Activated T-helper 2 cell treated with anti-CD3 and anti-CD28 coated beads, Interferon-gamma antibody, Interleukin-2, Interleukin-4, amounts not matched to agents 10 μg/mL and 5 μg/mL and 100 μg/mL, durations not matched to agents 14 hours and 24 hours and 36 hours (primary cell): ENCODE results near the gene ANKS1A. TPM values are rescaled to one million over a fixed set of nuclear protein-coding genes. Genes with fewer than 3 reads are reported as not detected.
"Not testable (repeated sequence)": the region's sequence is repeated elsewhere in the genome, so short reads cannot be mapped to it uniquely, and the experiment has no call there.

Experiments used
- DNase-seq: peaks from one replicate; pipeline ENCODE4 v3.0.0; 2021; ENCODE audit warnings: low spot score
- H3K27ac Mint-ChIP-seq: one replicate; pipeline ENCODE4 v1.8.0; 2021; ENCODE audit warnings: mixed read lengths
- H3K27me3 Mint-ChIP-seq: one replicate; pipeline ENCODE4 v1.8.0; 2021; ENCODE audit warnings: low read depth, mixed read lengths
- H3K36me3 Mint-ChIP-seq: one replicate; pipeline ENCODE4 v1.8.0; 2021; ENCODE audit warnings: low read depth, mixed read lengths
- H3K4me1 Mint-ChIP-seq: one replicate; pipeline ENCODE4 v1.8.0; 2021; ENCODE audit warnings: low read depth, mixed read lengths
- H3K4me3 Mint-ChIP-seq: one replicate; pipeline ENCODE4 v1.8.0; 2021; ENCODE audit warnings: low read depth, mild to moderate bottlenecking, moderate library complexity, mixed read lengths
- H3K9me3 Mint-ChIP-seq: one replicate; pipeline ENCODE4 v1.8.0; 2021; ENCODE audit warnings: mixed read lengths
- intact Hi-C: fragments of 100-400 bp; cut with micrococcal nuclease; formaldehyde crosslinking; loops from one replicate; pipeline ENCODE4 v1.15.1; 2023
- total RNA-seq: library from RNA; stranded (reverse); gene quantifications from 2 replicates; pipeline ENCODE4 v1.2.3, GENCODE V29; 2022

Gene ANKS1A
- total RNA-seq, 1 donor from 2014 or later: 7.3 TPM

DNA sequence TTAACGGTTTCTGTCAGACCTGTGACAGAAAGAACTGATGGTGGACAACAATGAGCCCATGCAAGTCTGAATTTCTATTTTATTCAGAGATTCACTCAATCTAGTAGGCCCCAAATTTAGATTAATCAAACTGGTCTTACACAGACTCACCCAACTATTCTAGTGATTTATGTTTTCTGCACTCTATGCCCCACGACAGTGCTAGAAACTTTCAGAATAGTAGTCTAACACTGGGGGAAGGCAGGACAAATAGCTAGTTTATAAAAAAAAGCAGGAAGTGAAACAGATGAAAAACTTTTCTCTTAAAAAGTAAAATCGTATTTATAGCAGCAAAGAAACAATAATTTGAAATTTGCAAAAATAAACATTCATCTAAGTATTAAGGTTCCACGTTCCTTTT lies 247.1 kb downstream of the ANKS1A start:
- intact Hi-C loops: no loop called here
- Mint-ChIP-seq H3K4me1 (peaks cover 10% of the 10 kb centered on the region), H3K27me3 (peaks cover 27% of the 10 kb centered on the region), H3K4me3 (no peak overlapping the region), H3K36me3 (no peaks in the 10 kb centered on the region), H3K27ac (no peak overlapping the region), H3K9me3 (no peaks in the 10 kb centered on the region)
- DNase-seq: no peak

- H3K36me3 Mint-ChIP-seq, H3K27ac Mint-ChIP-seq, H3K9me3 Mint-ChIP-seq, DNase-seq, H3K4me3 Mint-ChIP-seq, intact Hi-C loops: not testable (repeated sequence)
- Mint-ChIP-seq H3K27me3 (peaks cover 25% of the 10 kb centered on the region), H3K4me1 (peaks cover 16% of the 10 kb centered on the region)
Measured at GRCh38 chr6:35138191-35138590, 249.1 kb downstream of the ANKS1A start.

DNA sequence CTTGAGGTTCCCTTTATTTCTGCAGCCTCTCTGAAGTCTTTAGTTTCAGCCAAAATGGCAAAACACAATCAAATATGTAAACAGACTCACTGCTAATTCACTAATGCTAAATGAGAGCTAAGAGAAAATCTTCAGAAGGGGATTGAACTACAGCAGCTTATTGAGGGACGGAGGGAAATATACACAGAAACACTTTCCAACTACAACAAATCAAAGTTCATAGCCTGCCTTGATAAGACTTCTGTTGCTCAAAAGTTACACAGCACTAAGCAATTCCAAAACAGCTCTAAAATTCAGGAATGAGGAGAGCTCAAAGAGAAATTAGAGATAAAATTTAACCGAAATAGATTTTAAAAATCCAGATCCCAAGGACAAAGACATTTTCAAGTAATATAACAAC lies 250.4 kb downstream of the ANKS1A start:
- DNase-seq: no peak
- intact Hi-C loops: no loop called here
- Mint-ChIP-seq H3K9me3 (no peaks in the 10 kb centered on the region), H3K27ac (no peak overlapping the region), H3K4me3 (no peak overlapping the region), H3K27me3 (peaks cover 26% of the 10 kb centered on the region), H3K36me3 (no peaks in the 10 kb centered on the region), H3K4me1 (peaks cover 16% of the 10 kb centered on the region)

- intact Hi-C loops: loop anchor here (1.0 to 10.0 kb wide), 2 partner anchors 154 to 225 kb away; no protein-coding TSS in a partner anchor
Measured at GRCh38 chr6:35139924-35140638, 251.0 kb downstream of the ANKS1A start.

GRCh38 chr6:35140639-35141006 lies 251.6 kb downstream of the ANKS1A start:
- Mint-ChIP-seq H3K27ac (peak overlapping the region; percentile 52), H3K27me3 (peaks cover 26% of the 10 kb centered on the region), H3K4me3 (peak overlapping the region; percentile 40), H3K36me3 (no peaks in the 10 kb centered on the region), H3K4me1 (peaks cover 16% of the 10 kb centered on the region), H3K9me3 (no peaks in the 10 kb centered on the region)
- no peak for DNase-seq
- intact Hi-C loops: loop anchor here (1.0 to 10.0 kb wide), 2 partner anchors 154 to 226 kb away; no protein-coding TSS in a partner anchor

More at GRCh38 chr6:35139924-35140638, 251.0 kb downstream of the ANKS1A start:
- Mint-ChIP-seq H3K4me3 (peak overlapping the region; percentile 26), H3K36me3 (no peaks in the 10 kb centered on the region), H3K27me3 (peaks cover 26% of the 10 kb centered on the region), H3K9me3 (no peaks in the 10 kb centered on the region), H3K4me1 (peaks cover 16% of the 10 kb centered on the region), H3K27ac (peak overlapping the region; percentile 52)
- no peak for DNase-seq

Other genes with a start within 250 kb of the ANKS1A start
- gene ILRUN, start 192.5 kb upstream of the ANKS1A start, total RNA-seq: 68.7 and 72.9 TPM in 2 replicates
- gene SNRPC, start 131.8 kb upstream of the ANKS1A start, total RNA-seq: 163 and 166 TPM in 2 replicates
- gene BLTP3A, start 97.2 kb upstream of the ANKS1A start, total RNA-seq: 15.1 and 16.3 TPM in 2 replicates
- gene TAF11, start 1.2 kb upstream of the ANKS1A start, total RNA-seq: 31.6 and 34.0 TPM in 2 replicates